Measurements from ENCODE around the gene RBM7.

The RBM7 gene

DNA sequence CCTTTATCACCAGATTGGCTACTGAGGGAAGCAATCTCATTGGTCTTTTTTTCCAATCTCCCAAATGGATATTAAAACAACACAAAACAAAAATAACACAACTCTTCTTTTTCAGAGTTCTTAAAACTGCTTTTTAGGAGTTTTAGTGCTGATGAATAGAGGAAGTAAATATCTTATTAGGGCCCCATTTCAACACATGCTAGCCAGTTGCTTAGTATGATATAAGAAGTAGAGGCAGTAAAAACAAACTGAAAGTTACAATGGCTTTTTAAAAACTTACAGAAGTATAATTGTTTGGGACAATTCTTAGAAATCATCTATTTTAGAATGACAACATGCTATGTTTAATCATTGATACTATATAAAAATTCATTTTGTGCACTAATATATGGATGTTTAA, 3.5 kb upstream of the RBM7 start:
- ATAC-seq, result no peak
- no peak for DNase-seq

DNA sequence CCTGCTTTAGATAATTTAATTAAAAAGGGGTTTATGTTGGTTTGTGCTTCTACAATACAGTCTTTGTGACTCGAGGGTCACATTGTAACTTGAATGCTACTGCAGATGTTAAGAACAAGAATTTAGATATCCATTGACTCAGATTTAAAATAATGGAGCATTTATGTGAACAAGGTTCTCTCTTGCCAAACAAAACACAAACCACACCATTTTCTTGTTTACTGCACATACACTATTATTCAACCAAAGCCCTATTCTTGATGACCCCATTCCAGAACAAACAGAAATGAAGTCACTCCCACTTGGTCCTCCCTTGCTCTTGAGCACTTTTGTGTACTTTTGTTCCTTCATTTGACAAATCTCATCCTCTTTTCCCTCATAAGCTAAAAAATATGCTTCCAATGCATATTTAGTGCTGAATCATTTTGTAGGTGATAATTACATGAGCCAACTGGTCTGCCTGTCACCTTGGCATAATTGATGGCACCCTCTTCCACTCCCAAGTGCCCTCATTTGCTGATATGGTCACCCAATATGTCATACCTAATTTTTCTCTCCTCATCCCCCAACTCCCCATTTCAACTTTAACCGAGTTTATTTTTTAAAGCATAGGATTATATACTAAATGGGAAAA, 3.0 kb upstream of the RBM7 start:
- DNase-seq (no peak), ATAC-seq (no peak)

DNA sequence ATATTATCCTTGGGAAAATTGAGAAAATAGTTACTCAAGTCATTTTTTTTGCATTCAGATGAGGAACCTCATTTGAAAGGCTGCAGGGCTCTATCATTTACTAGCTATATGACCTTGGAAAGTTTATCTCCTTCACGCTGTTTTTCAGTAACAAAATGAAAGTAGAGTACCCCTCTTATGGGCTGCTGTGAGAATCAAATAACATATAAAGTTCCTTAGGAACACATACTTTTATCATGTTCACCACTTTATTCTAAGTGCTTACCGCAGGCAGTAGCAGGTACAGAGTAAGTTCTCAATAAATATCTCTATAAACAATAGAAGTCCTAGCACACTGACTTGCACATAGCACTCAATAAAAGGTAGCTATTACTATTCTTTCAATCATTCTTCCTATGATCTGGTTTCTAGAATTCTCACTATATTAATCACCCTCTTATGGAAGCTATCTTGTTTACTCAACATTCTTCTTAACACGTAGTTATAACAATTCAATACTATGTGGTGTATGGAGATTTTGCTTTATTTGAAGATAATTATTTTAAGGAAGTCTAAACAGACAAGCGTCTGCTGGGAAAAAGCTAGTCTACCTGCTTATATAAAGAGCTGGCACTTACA, 2.1 kb upstream of the RBM7 start:
- ATAC-seq (no peak), DNase-seq (no peak)

DNA sequence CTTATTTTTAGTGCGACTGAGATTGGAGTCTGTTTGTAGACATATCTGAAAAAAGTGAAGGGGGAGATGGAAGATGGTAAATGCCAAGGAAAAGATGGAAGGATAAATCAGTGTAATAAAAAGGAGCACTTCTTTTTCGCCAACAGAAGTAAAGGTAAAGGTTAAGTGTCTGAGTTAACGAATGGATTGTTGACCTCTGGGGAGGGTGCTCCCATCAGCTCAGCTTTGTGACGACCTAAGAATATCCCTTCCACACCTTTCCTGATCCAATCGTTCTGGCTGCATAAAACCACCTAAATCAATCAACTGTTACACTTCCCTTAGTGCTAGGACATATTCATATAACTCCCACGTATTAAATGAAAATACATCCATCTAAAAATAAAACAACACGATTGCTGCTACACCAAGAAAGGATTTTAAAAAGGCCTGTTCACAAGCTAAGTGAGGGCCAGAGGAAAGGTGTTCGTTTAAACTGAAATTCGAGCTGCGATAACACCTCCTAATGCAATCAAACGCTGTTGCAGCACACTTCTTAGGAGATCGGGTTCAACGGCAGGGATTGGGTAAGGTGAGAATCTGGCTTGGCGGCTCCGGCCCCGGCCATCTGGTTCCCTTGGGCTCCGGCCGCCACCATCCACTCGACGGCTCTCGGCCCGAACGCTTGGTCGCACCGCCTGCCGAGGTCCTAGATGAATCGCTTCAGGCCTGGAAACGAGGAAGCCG, 813 bp upstream of the RBM7 start:
- DNase-seq (no peak), ATAC-seq (peak; percentile 17)

- DNase-seq, result no peak
- ATAC-seq, result no peak
These were observed 403 bp downstream of the RBM7 start for GRCh38 chr11:114400915-114401223.

GRCh38 chr11:114401311-114401710, 845 bp downstream of the RBM7 start:
- ATAC-seq, result no peak
- DNase-seq, result no peak

DNA sequence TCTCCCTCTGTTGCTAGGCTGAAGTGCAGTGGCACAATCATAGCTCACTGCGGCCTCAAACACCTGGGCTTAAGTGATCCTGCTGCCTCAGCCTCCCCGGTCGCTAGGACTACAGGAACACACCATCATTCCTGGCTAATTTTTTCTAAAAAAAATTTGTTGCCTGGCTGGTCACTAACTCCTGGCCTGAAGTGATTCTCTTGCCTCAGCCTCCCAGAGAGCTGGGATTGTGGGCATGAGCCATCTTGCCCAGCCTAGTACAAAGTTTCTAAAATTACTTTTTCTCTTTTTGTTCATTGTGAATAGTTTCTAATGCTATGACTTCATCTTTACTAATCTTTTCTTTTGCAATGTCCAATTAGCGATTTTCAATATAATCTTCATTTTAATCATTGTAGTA, 12.5 kb downstream of the RBM7 start:
- no peak for DNase-seq
- ATAC-seq, result no peak

GRCh38 chr11:114413958-114414357, 13.5 kb downstream of the RBM7 start:
- DNase-seq, result no peak
- ATAC-seq, result no peak

DNA sequence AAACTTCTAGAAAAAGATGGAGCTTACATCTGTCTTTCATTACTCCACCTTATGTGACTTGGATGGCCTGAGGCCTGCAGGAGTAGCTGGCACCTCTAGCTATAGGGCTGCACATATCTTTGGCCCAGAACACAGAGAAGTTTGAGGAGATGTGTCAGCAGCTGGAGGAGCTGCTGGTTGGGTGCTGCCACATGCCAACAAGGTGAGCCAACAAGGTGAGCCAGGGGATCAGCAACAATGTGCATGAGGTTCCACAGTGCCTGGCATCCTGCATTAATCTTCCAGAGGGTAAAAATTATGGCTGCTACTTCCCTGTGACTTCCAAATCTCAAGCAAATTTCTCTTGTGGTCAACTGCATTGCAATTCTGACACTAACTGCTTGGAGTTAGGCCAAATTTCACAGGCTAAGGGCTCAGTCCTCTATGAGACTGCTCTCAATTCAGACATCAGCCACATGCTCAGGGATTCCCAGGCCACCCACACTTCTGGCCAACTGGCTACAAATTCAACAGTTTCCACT, 16.0 kb downstream of the RBM7 start:
- no peak for DNase-seq
- ATAC-seq, result no peak

- no peak for ATAC-seq
- no peak for DNase-seq
These were observed 25.8 kb downstream of the RBM7 start for GRCh38 chr11:114426280-114426679.

- ATAC-seq (peak; percentile 32), DNase-seq (no peak)
These were observed 29.8 kb downstream of the RBM7 start for GRCh38 chr11:114430290-114430689.

DNA sequence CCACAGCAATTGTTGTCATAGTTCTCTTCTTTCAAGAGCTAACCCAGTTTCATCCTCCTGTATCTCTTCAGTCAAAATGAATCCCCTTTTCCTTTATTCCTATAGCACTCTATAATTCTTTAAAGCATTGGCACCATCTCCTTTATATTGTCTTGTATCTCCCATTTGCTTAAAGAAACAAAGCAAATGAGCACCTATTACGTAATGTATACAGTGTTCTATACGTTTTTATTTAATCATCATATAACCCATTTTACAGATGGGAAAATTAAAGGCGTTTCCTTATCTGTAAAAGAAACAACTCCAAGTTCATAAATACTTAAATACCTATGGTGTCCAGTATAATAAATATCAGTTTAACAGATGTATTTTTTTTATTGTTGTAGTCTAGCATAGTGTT, 32.4 kb downstream of the RBM7 start:
- ATAC-seq (no peak), DNase-seq (no peak)

GRCh38 chr11:114433376-114433775, 32.9 kb downstream of the RBM7 start:
- no peak for ATAC-seq

GRCh38 chr11:114438303-114438702, 37.8 kb downstream of the RBM7 start:
- ATAC-seq, result no peak

More at GRCh38 chr11:114433376-114433775, 32.9 kb downstream of the RBM7 start:
- no peak for DNase-seq

DNA sequence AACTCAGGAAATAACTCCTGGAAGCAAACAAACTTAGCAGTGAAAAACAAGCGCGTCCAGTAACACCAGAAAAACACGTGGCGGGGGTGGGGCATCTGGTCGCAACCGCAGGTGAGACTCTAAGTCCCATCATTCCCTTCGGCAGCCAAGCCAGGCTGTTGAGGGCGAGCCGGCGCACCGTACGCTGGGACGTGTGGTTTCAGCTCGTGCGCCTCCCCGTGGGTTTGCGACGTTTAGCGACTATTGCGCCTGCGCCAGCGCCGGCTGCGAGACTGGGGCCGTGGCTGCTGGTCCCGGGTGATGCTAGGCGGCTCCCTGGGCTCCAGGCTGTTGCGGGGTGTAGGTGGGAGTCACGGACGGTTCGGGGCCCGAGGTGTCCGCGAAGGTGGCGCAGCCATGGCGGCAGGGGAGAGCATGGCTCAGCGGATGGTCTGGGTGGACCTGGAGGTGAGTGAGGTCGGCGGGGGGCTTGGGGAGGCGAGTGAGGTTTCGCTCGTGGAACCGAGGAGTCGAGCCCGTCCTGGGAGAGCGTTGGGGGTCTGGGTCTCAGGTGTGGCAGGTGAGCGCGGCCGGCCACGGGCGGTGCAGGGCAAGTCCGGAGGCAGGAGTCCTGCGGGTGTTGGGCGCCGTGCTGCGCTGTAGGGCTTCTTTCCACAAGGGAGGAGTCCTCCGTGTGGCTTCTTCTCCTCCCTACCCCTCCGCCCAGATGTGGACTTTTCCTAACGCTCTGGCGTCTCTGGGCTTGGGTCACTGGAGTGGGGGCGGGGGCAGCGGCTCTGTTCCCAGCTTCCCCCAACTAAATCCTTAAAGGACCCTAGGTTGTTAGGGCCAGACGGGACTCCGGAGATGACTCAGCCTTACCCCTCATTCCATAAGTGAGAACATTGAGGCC, 39.0 kb downstream of the RBM7 start, which contains the start of gene REXO2:
TSS of gene REXO2 (plus strand) at position 239 of the 892 bp plus-strand sequence. CDS start at position 301, 62 bp downstream.
- peak; percentile 96 for ATAC-seq
- peak; percentile 93 for DNase-seq

More at GRCh38 chr11:114438303-114438702, 37.8 kb downstream of the RBM7 start:
- no peak for DNase-seq

DNA sequence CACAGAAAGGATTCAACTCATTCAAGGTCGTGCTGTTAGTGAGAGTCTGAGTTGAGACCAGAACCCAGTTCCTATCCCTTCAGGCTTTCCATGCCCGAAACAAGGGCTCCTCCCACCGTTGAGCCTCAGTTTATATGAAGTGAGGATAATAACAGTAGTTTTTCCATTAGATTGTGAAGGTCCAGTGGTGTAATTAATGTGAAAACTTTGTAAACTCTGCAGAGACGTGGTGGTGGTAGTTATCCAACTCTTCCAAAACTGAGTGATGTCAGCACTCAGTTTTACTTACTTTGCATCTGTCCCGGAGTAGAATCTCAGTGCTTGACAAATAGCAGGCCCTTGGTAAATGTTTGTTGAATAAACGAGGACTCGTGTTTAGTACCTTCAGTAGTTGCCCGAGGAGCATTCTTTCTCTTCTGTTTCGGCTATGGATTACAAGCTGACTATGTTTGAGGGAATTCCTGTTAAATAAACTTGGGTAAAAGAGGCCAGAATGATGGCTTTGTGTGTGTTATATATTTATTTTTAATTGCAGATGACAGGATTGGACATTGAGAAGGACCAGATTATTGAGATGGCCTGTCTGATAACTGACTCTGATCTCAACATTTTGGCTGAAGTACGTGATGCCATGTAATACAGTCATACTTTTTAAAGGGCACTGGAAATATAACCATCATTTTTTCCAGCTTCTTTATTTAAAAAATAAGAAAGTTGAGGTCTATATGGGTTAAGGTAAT, 39.8 kb downstream of the RBM7 start:
- no peak for ATAC-seq
- DNase-seq, result no peak

- DNase-seq, result no peak
These were observed 40.7 kb downstream of the RBM7 start for GRCh38 chr11:114440971-114441763.

GRCh38 chr11:114441921-114442320, 41.5 kb downstream of the RBM7 start:
- no peak for DNase-seq
- no peak for ATAC-seq

More at GRCh38 chr11:114440971-114441763, 40.7 kb downstream of the RBM7 start:
- no peak for ATAC-seq

GRCh38 chr11:114442536-114442935, 42.1 kb downstream of the RBM7 start:
- DNase-seq (no peak), ATAC-seq (no peak)

GRCh38 chr11:114447444-114447843, 47.0 kb downstream of the RBM7 start:
- DNase-seq (no peak), ATAC-seq (no peak)

DNA sequence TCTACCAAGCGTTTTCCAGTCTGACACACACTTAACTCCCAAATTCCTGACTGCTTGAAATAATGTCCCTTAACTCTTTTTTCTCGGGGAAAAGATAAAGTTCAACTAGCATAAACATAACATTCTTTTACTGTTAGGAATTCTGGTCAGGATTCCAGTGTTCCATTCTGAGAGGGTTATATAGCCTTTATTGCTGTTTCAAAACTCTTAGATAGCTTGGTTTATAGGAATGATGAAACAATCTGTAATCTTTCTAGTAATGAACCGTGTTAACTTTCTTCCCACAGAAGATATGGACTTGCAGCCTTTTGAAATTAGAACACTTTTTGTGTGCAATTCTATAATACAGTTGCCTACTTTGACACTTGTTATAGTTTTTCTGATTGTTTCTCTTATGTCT, 47.4 kb downstream of the RBM7 start:
- no peak for ATAC-seq
- no peak for DNase-seq
